ENCODE results near the gene KCNK7.

- TF ChIP-seq NRF1 (IDR thresholded peaks at IDR 0.05; ENCODE audit: low read depth, low read length) (no peak), CTCF (IDR thresholded peaks at IDR 0.05) (no peak), TEAD4 (IDR thresholded peaks at IDR 0.05; ENCODE audit: borderline replicate concordance, insufficient read depth) (no peak), RCOR1 (IDR thresholded peaks at IDR 0.05; ENCODE audit: low read length) (no peak), POLR2AphosphoS5 (IDR thresholded peaks at IDR 0.05; ENCODE audit: low read depth, low read length) (no peak), EZH2phosphoT487 (IDR thresholded peaks at IDR 0.05; ENCODE audit: borderline replicate concordance, low read depth) (no peak), FOSL2 (IDR thresholded peaks at IDR 0.05; ENCODE audit: borderline replicate concordance, low read depth) (no peak), MAX (IDR thresholded peaks at IDR 0.05; ENCODE audit: low read depth) (no peak), EP300 (IDR thresholded peaks at IDR 0.05; ENCODE audit: borderline replicate concordance in 1 of 2, low read depth in 1 of 2, low read length in 1 of 2) (no peak), RAD21 (IDR thresholded peaks at IDR 0.05; ENCODE audit: low read length) (no peak), USF2 (IDR thresholded peaks at IDR 0.05; ENCODE audit: borderline replicate concordance, low read depth, low read length) (no peak), RFX5 (IDR thresholded peaks at IDR 0.05; ENCODE audit: low read length) (no peak)
These were observed 32.0 kb downstream of the KCNK7 start for GRCh38 chr11:65563601-65564000.

All from SK-N-SH (cell line).